Smooth muscle cell (in vitro differentiated cells): ENCODE measurements around the gene MTMR8. TPM values are rescaled to one million over a fixed set of nuclear protein-coding genes. Genes with fewer than 3 reads are reported as not detected.

Experiments
- polyA plus RNA-seq: library from polyadenylated mRNA; unstranded; fragments of >200 nt; fragmentation: Nextera tagmentation; extraction: Ambion mirVana; gene quantifications from 2 replicates; pipeline ENCODE4 v1.2.1, GENCODE V29; 2016
- total RNA-seq: library from RNA; depleted of rRNA; stranded (reverse); fragments of >200 nt; gene quantifications from 2 replicates; pipeline ENCODE4 v1.2.3, GENCODE V29; 2014

Gene MTMR8
- total and polyA plus RNA-seq, 2 experiments from 2014 or later = 0.43 to 0.58 TPM

Other genes with a start within 250 kb of the MTMR8 start
- 4.8 and 5.5 TPM in 2 replicates for gene AMER1, start 189.7 kb downstream of the MTMR8 start, total RNA-seq
- gene AMER1, start 189.7 kb downstream of the MTMR8 start, polyA plus RNA-seq = 0.14 and 0.16 TPM in 2 replicates
- not detected in 2 replicates for gene ASB12, start 164.8 kb downstream of the MTMR8 start, total RNA-seq
- gene ASB12, start 164.8 kb downstream of the MTMR8 start, polyA plus RNA-seq = not detected in 2 replicates